LNCaP clone FGC (cell line): Measurements from ENCODE around the gene RAD18.

Experiments
- DNase-seq: peaks from one replicate; pipeline ENCODE4 v3.0.0-alpha.2; 2011; ENCODE audit warnings: low read depth
- H3K4me3 ChIP-seq: 2 replicates; pipeline ENCODE4 v1.5.1; 2011; ENCODE audit warnings: mild to moderate bottlenecking, low read depth, low read length, control low read depth
- CTCF ChIP-seq: IDR thresholded peaks from 2 replicates; pipeline ENCODE4 v1.5.1; 2012; ENCODE audit warnings: mild to moderate bottlenecking; ENCODE audit not compliant: control insufficient read depth, insufficient read depth; ENCODE audit errors: extremely low read depth

The RAD18 gene

GRCh38 chr3:8990266-8991215 is 27.3 kb upstream of the RAD18 start:
- no peak for DNase-seq
- TF ChIP-seq CTCF = no peak
- no peak overlapping the region for H3K4me3 ChIP-seq

- no peak for DNase-seq
- no peak for TF ChIP-seq CTCF
- no peak overlapping the region for H3K4me3 ChIP-seq
Observed at GRCh38 chr3:8988791-8989558, 25.7 kb upstream of the RAD18 start.

GRCh38 chr3:8988384-8988655 is 25.0 kb upstream of the RAD18 start:
- H3K4me3 ChIP-seq = no peak overlapping the region
- DNase-seq = no peak
- TF ChIP-seq CTCF = no peak

GRCh38 chr3:8987645-8988383 is 24.5 kb upstream of the RAD18 start:
- DNase-seq = no peak
- peak; percentile 91 for TF ChIP-seq CTCF
- H3K4me3 ChIP-seq = no peak overlapping the region

- H3K4me3 ChIP-seq = no peak overlapping the region
- no peak for DNase-seq
- TF ChIP-seq CTCF = no peak
Observed at GRCh38 chr3:8987226-8987625, 24.0 kb upstream of the RAD18 start.

- H3K4me3 ChIP-seq = no peak overlapping the region
- DNase-seq = no peak
- TF ChIP-seq CTCF = no peak
Observed at GRCh38 chr3:8986741-8987140, 23.5 kb upstream of the RAD18 start.
